Effector memory CD4-positive, alpha-beta T cell (primary cell): ENCODE results near the gene SLC6A8.

Experiments
- DNase-seq, 3 donors: peaks; one replicate each; pipeline ENCODE4 v3.0.0-alpha.2; 2020
- H3K27ac ChIP-seq: 2 replicates; pipeline ENCODE4 v1.7.0; 2013; ENCODE audit warnings: mild to moderate bottlenecking, low read length, moderate library complexity; ENCODE audit not compliant: insufficient read depth, poor library complexity, severe bottlenecking
- H3K27me3 ChIP-seq: replicated peaks from 2 replicates; pipeline ENCODE4 v1.7.0; 2013; ENCODE audit warnings: mild to moderate bottlenecking, low read length; ENCODE audit not compliant: insufficient read depth, control insufficient read depth, poor library complexity, severe bottlenecking
- H3K36me3 ChIP-seq: 2 replicates; pipeline ENCODE4 v1.7.0; 2013; ENCODE audit warnings: mild to moderate bottlenecking, low read length, moderate library complexity; ENCODE audit not compliant: control insufficient read depth, insufficient read depth
- H3K4me1 ChIP-seq: 2 replicates; pipeline ENCODE4 v1.7.0; 2013; ENCODE audit warnings: low read length, mild to moderate bottlenecking; ENCODE audit not compliant: control insufficient read depth, insufficient read depth, poor library complexity, severe bottlenecking
- H3K4me3 ChIP-seq: 2 replicates; pipeline ENCODE4 v1.7.0; 2013; ENCODE audit warnings: low read length, low read depth, mild to moderate bottlenecking; ENCODE audit not compliant: insufficient read depth, poor library complexity, severe bottlenecking
- H3K9me3 ChIP-seq: 2 replicates; pipeline ENCODE4 v1.7.0; 2013; ENCODE audit warnings: mild to moderate bottlenecking, low read length, moderate library complexity; ENCODE audit not compliant: control insufficient read depth

The SLC6A8 gene

DNA sequence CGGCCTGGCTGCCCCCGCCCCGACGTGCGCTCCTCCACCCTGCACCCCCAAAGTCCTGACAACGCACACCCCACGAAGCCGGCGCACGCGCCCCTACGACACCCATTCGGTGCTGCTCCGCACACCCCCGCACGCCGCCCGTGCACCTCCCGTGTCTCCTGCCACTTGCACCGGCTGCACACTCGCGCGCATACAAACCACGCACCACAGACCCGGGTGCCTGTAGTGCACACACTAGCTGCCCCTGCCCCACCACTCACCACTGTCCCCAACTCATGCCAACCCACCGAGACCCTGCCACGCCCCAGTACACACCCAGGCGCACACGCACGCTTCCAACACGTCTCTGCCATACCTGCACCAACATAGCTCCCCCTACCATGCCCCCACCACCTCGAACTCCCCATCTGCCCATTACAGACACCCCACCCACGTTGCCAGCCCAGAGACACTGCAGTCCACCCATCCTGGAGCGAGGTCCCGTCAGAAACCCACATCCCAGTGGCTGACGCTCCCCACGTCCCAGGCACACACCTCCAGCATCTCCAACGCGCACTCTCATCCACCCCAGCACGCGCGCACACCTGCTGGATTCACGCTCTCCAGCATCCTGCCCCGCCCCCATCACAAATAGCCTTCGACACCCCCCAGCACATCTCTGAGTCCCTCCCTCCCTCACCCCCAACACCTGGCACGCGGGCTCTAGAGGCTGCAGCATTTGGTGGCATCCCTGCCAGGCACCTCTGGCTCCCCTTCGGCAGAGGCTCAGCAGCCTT lies 44.9 kb upstream of the SLC6A8 start:
- Histone ChIP-seq H3K36me3 (no peaks in the 10 kb centered on the region), H3K4me1 (peaks cover 17% of the 10 kb centered on the region), H3K4me3 (no peak overlapping the region), H3K9me3 (no peaks in the 10 kb centered on the region), H3K27ac (no peak overlapping the region), H3K27me3 (peaks cover 30% of the 10 kb centered on the region)
- no peak for DNase-seq

GRCh38 chrX:153643431-153644351 lies 44.0 kb upstream of the SLC6A8 start:
- Histone ChIP-seq H3K4me3 (no peak overlapping the region), H3K27me3 (peaks cover 30% of the 10 kb centered on the region), H3K27ac (no peak overlapping the region), H3K4me1 (peaks cover 17% of the 10 kb centered on the region), H3K36me3 (no peaks in the 10 kb centered on the region), H3K9me3 (no peaks in the 10 kb centered on the region)
- no peak for DNase-seq

- DNase-seq, result no peak
- Histone ChIP-seq H3K27ac (no peak overlapping the region), H3K4me3 (no peak overlapping the region), H3K9me3 (no peaks in the 10 kb centered on the region), H3K4me1 (peaks cover 17% of the 10 kb centered on the region), H3K27me3 (peaks cover 28% of the 10 kb centered on the region), H3K36me3 (no peaks in the 10 kb centered on the region)
These were observed 43.2 kb upstream of the SLC6A8 start for GRCh38 chrX:153644356-153645125.

DNA sequence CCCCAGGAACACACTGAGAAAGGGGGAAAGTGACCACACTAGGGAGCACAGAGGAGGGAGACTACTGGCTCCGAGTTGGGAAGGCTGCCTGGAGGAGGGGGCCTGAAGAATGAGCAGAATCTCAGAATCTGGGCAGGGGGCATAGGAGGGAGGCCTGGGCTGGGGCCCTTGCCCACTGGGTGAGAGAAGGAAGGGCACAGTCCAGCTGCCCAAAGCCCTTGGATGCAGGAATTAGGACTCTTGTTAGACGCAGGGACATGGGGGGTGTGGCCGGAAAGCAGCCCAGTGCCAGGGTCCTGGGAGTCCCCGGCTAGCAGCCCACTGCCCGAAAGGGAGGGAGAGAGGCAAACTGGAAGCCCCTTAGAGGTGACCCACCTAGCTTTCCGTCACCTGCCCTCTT lies 42.6 kb upstream of the SLC6A8 start:
- H3K9me3 ChIP-seq, result no peaks in the 10 kb centered on the region
- DNase-seq, result no peak
- no peak overlapping the region for H3K27ac ChIP-seq
- no peak overlapping the region for H3K4me3 ChIP-seq
- peaks cover 17% of the 10 kb centered on the region for H3K4me1 ChIP-seq
- peaks cover 27% of the 10 kb centered on the region for H3K27me3 ChIP-seq
- H3K36me3 ChIP-seq, result no peaks in the 10 kb centered on the region

- no peaks in the 10 kb centered on the region for H3K36me3 ChIP-seq
- no peaks in the 10 kb centered on the region for H3K9me3 ChIP-seq
- no peak overlapping the region for H3K27ac ChIP-seq
- peaks cover 27% of the 10 kb centered on the region for H3K27me3 ChIP-seq
- peaks cover 17% of the 10 kb centered on the region for H3K4me1 ChIP-seq
- DNase-seq, result no peak
- no peak overlapping the region for H3K4me3 ChIP-seq
These were observed 41.7 kb upstream of the SLC6A8 start for GRCh38 chrX:153645921-153646488.

GRCh38 chrX:153646620-153647373 lies 40.9 kb upstream of the SLC6A8 start, which contains the start of gene DUSP9:
Gene DUSP9, plus strand, starts transcription at chrX:153647203. Its CDS starts 751 bp downstream, at chrX:153647954.
- H3K9me3 ChIP-seq, result no peaks in the 10 kb centered on the region
- peaks cover 25% of the 10 kb centered on the region for H3K27me3 ChIP-seq

GRCh38 chrX:153647461-153648357 lies 40.0 kb upstream of the SLC6A8 start:
- H3K4me1 ChIP-seq, result peaks cover 11% of the 10 kb centered on the region
- DNase-seq, result no peak
- no peak overlapping the region for H3K27ac ChIP-seq
- H3K9me3 ChIP-seq, result no peaks in the 10 kb centered on the region
- H3K36me3 ChIP-seq, result no peaks in the 10 kb centered on the region
- peak overlapping the region; percentile 37 for H3K4me3 ChIP-seq
- peaks cover 22% of the 10 kb centered on the region for H3K27me3 ChIP-seq

More at GRCh38 chrX:153646620-153647373, 40.9 kb upstream of the SLC6A8 start, which contains the start of gene DUSP9:
- no peak within 1 kb of the TSS for H3K27ac ChIP-seq
- H3K4me3 ChIP-seq, result peak within 1 kb of the TSS; percentile 37
- H3K4me1 ChIP-seq, result peaks cover 13% of the 10 kb centered on the region
- H3K36me3 ChIP-seq, result no peaks in the 10 kb centered on the region
- DNase-seq, result no peak

DNA sequence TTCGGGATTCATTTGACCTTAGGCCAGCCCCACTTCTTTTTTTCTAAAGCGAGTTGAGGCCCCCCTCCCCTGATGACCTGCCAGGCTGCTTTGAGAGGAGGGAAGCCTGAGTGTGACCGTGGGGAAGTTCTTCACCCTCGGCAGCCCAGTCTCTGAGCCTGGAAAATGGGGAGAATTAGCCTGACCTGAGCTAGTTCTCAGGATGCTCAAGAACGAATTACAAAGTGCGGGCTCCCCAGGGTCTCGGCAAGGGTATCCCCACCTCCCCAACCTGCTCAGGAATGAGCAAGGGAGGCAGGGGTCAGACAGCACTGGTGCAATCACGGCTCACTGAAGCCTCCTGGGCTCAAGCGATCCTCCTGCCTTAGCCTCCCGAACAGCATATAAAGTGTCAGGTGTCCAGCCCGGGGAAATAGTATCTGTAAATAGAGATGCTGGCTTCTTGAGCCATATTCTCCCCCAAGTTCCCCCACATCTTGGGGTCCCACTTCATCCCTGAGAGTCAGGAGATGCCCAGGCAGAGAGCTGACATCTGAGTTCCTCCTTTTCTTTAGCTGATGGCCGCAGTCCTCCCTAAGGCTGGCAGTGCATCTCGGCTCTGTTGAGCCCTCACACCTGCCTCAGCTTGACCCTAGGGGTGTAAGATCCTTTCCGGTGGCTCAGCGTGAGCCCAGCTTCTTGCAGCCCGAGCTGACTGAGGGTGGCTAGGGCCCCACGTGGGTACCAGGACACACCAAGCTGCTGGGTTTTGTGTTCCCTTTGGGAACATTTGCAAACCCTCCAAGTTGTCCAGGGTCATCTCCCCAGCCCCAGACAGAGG lies 39.2 kb upstream of the SLC6A8 start:
- peaks cover 22% of the 10 kb centered on the region for H3K27me3 ChIP-seq
- H3K9me3 ChIP-seq, result no peaks in the 10 kb centered on the region
- no peak for DNase-seq
- H3K36me3 ChIP-seq, result no peaks in the 10 kb centered on the region
- H3K27ac ChIP-seq, result no peak overlapping the region
- no peak overlapping the region for H3K4me3 ChIP-seq
- H3K4me1 ChIP-seq, result peaks cover 6% of the 10 kb centered on the region
